Bronchial smooth muscle cell (primary cell): ENCODE data around the gene TAL1. TPM values are rescaled to one million over a fixed set of nuclear protein-coding genes. Genes with fewer than 3 reads are reported as not detected.

Source experiments
- total RNA-seq: library from RNA; depleted of rRNA; stranded (reverse); fragments of >200 nt; gene quantifications from 2 replicates; pipeline ENCODE4 v1.2.1, GENCODE V29; 2014

The TAL1 gene
- not detected in 2 replicates for total RNA-seq

GRCh38 chr1:47232187-47232874 lies at the start of gene TAL1:
TAL1 (minus strand) TSS chr1:47232225; CDS start chr1:47225888, 6,337 bp downstream.

GRCh38 chr1:47189844-47190508 lies 42.0 kb downstream of the TAL1 start, which contains the start of gene PDZK1IP1:
PDZK1IP1 (minus strand) TSS chr1:47190036; CDS start chr1:47189932, 104 bp downstream.

Other genes with a start within 250 kb of the TAL1 start
- gene CYP4X1, start 208.6 kb downstream of the TAL1 start, total RNA-seq: not detected in 2 replicates
- gene CYP4Z1, start 165.0 kb downstream of the TAL1 start, total RNA-seq: not detected in 2 replicates
- not detected in 2 replicates for gene CYP4A22, start 94.8 kb downstream of the TAL1 start, total RNA-seq
- not detected in 2 replicates for gene PDZK1IP1, start 42.2 kb downstream of the TAL1 start, total RNA-seq
- 1.5 and 2.4 TPM in 2 replicates for gene STIL, start 81.9 kb upstream of the TAL1 start, total RNA-seq
- gene CMPK1, start 101.6 kb upstream of the TAL1 start, total RNA-seq: 69.0 and 72.1 TPM in 2 replicates
- gene FOXE3, start 184.1 kb upstream of the TAL1 start, total RNA-seq: not detected in 2 replicates
- gene FOXD2, start 205.8 kb upstream of the TAL1 start, total RNA-seq: 0.16 and 0.17 TPM in 2 replicates